HepG2 (cell line): ENCODE results near the gene PSMD12. TPM values are rescaled to one million over a fixed set of nuclear protein-coding genes. Genes with fewer than 3 reads are reported as not detected.
A peak's percentile ranks its signal among the peaks of the same experiment; 100 is the strongest.

Source experiments
- CBX2 ChIP-seq, 2 experiments: fragments of 200-600 bp in 1 of 2; sonication (generic); formaldehyde crosslinking in 1 of 2; IDR thresholded peaks; 2 replicates each; pipeline versions ENCODE4 v1.7.0 to v1.8.1; 2018 to 2022; ENCODE audit warnings: low read depth in 2 of 2, low read length in 1 of 2, mild to moderate bottlenecking in 1 of 2, missing genetic modification reagents in 1 of 2
- CCDC6 ChIP-seq: sonication (generic); formaldehyde crosslinking; IDR thresholded peaks from 2 replicates; pipeline ENCODE4 v1.8.1; 2022; ENCODE audit warnings: mild to moderate bottlenecking, missing genetic modification reagents, moderate library complexity
- CREB1 ChIP-seq, 2 experiments: fragments of 450-650 bp in 1 of 2; IDR thresholded peaks; 2 replicates each; pipeline ENCODE4 v1.6.1; 2016 to 2017; ENCODE audit warnings: control low read depth in 1 of 2, mild to moderate bottlenecking in 1 of 2, missing compliant biosample characterization in 1 of 2, missing genetic modification characterization in 1 of 2
- ELF3 ChIP-seq: IDR thresholded peaks from 2 replicates; pipeline ENCODE4 v1.6.1; 2016; ENCODE audit warnings: missing genetic modification reagents, missing compliant biosample characterization
- FOSL2 ChIP-seq: sonication (generic); formaldehyde crosslinking; IDR thresholded peaks from 2 replicates; pipeline ENCODE4 v1.4.0; 2020; ENCODE audit warnings: missing genetic modification reagents
- KDM4B ChIP-seq: sonication (generic); formaldehyde crosslinking; IDR thresholded peaks from 2 replicates; pipeline ENCODE4 v1.4.0; 2020; ENCODE audit warnings: missing genetic modification reagents
- KDM5B ChIP-seq: sonication (generic); formaldehyde crosslinking; IDR thresholded peaks from 2 replicates; pipeline ENCODE4 v1.4.0; 2020; ENCODE audit warnings: missing genetic modification reagents, mild to moderate bottlenecking, borderline replicate concordance
- KLF11 ChIP-seq: IDR thresholded peaks from 2 replicates; pipeline ENCODE4 v1.6.1; 2016; ENCODE audit warnings: missing compliant biosample characterization
- PITX1 ChIP-seq: sonication (generic); formaldehyde crosslinking; IDR thresholded peaks from 2 replicates; pipeline ENCODE4 v1.5.1; 2020; ENCODE audit warnings: mild to moderate bottlenecking, missing genetic modification reagents
- RXRA ChIP-seq: sonication (generic); formaldehyde crosslinking; IDR thresholded peaks from 2 replicates; pipeline ENCODE4 v1.5.1; 2020; ENCODE audit warnings: missing genetic modification reagents
- TBX3 ChIP-seq: fragments of 450-650 bp; IDR thresholded peaks from 2 replicates; pipeline ENCODE4 v1.6.1; 2017; ENCODE audit warnings: antibody characterized with exemption, mild to moderate bottlenecking, inconsistent platforms, borderline replicate concordance
- TCF7L2 ChIP-seq: IDR thresholded peaks from 2 replicates; pipeline ENCODE4 v1.6.1; 2011; ENCODE audit warnings: mild to moderate bottlenecking, low read depth, low read length, moderate library complexity
- ZMYM2 ChIP-seq: sonication (generic); formaldehyde crosslinking; IDR thresholded peaks from 2 replicates; pipeline ENCODE4 v1.8.0; 2022; ENCODE audit warnings: mild to moderate bottlenecking, missing genetic modification reagents
- ZNF101 ChIP-seq: sonication (generic); formaldehyde crosslinking; IDR thresholded peaks from 2 replicates; pipeline ENCODE4 v1.4.0; 2020; ENCODE audit warnings: mild to moderate bottlenecking, low read depth, missing genetic modification reagents, borderline replicate concordance
- ZNF121 ChIP-seq: sonication (generic); formaldehyde crosslinking; IDR thresholded peaks from 2 replicates; pipeline ENCODE4 v1.5.0; 2020; ENCODE audit warnings: mild to moderate bottlenecking, missing genetic modification reagents
- ZNF230 ChIP-seq: sonication (generic); formaldehyde crosslinking; IDR thresholded peaks from 2 replicates; pipeline ENCODE4 v1.4.0; 2020; ENCODE audit warnings: mild to moderate bottlenecking, missing genetic modification reagents
- ZNF317 ChIP-seq: sonication (generic); formaldehyde crosslinking; IDR thresholded peaks from 2 replicates; pipeline ENCODE4 v1.5.0; 2020; ENCODE audit warnings: mild to moderate bottlenecking, missing genetic modification reagents
- ZNF484 ChIP-seq: sonication (generic); formaldehyde crosslinking; IDR thresholded peaks from 2 replicates; pipeline ENCODE4 v1.5.1; 2020; ENCODE audit warnings: mild to moderate bottlenecking, low read depth, missing genetic modification reagents, borderline replicate concordance
- ZNF598 ChIP-seq: sonication (generic); formaldehyde crosslinking; IDR thresholded peaks from 2 replicates; pipeline ENCODE4 v1.5.1; 2020; ENCODE audit warnings: mild to moderate bottlenecking, missing genetic modification reagents, borderline replicate concordance
- ZNF746 ChIP-seq: sonication (generic); formaldehyde crosslinking; IDR thresholded peaks from 2 replicates; pipeline ENCODE4 v1.8.0; 2022; ENCODE audit warnings: mild to moderate bottlenecking, missing genetic modification reagents
- ZNF768 ChIP-seq: sonication (generic); formaldehyde crosslinking; IDR thresholded peaks from 2 replicates; pipeline ENCODE4 v1.4.0; 2020; ENCODE audit warnings: missing genetic modification reagents
- polyA plus RNA-seq, 8 experiments: library from polyadenylated mRNA; depleted of rRNA in 3 of 8; stranded (reverse) in 7 of 8; unstranded in 1 of 8; fragments of >200 nt; fragmentation: Illumina TruSeq in 4 of 8; extraction: Trizol in 4 of 8; gene quantifications; 2 replicates each; pipeline versions ENCODE4 v1.2.1 to v1.2.3, GENCODE V29; 2011 to 2016; ENCODE audit warnings: low read depth in 4 of 8, missing spikeins in 1 of 8, mixed read lengths in 1 of 8; ENCODE audit not compliant: insufficient read depth in 1 of 8
- total RNA-seq, 5 experiments: library from RNA; depleted of rRNA; stranded (reverse); fragments of >200 nt; fragmentation: Illumina TruSeq; extraction: Trizol; gene quantifications; 2 replicates each; pipeline ENCODE4 v1.2.3, GENCODE V29; 2016; ENCODE audit warnings: low read depth in 1 of 5
- TF ChIP-seq, protein P1 (sequence below): IDR thresholded peaks from 2 replicates; pipeline ENCODE4 v1.6.1; 2012; ENCODE audit warnings: inconsistent platforms
- TF ChIP-seq, protein P2 (sequence below): sonication (generic); formaldehyde crosslinking; IDR thresholded peaks from 2 replicates; pipeline ENCODE4 v1.8.0; 2022; ENCODE audit warnings: low read depth, missing genetic modification reagents
- TF ChIP-seq, protein P3 (sequence below): sonication (generic); formaldehyde crosslinking; IDR thresholded peaks from 2 replicates; pipeline ENCODE4 v1.4.0; 2020; ENCODE audit warnings: missing genetic modification reagents
- TF ChIP-seq, protein P4 (sequence below): sonication (generic); formaldehyde crosslinking; IDR thresholded peaks from 2 replicates; pipeline ENCODE4 v1.5.1; 2020; ENCODE audit warnings: missing genetic modification reagents, mild to moderate bottlenecking, borderline replicate concordance

The PSMD12 gene
- total and polyA plus RNA-seq, 2 of the 13 experiments (the other 11 are each of a cell fraction or from before 2014, with no cell fraction given), result 27.4 to 71.7 TPM

DNA sequence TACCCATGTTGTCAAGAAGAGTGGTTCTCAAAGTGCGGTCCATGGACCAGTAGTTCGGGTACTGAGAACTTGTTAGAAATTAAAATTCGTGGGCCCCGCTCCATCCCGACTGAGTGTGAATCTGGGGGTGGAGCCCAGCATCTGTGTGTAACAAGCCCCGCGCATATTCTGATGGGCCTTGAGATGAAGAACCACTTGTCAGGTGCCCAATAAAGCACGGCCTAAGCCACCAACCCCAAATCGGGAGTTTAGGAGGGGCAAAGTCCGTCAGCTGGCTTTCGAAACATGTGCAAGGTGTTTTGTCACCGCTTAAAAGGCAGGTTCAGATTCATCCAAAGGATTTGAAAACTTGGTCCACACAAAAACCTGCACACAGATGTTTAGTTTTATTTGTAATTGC is 29.5 kb downstream of the PSMD12 start (continued):
- TF ChIP-seq CCDC6 (CRISPR knock-in tag), result no peak
- TF ChIP-seq, protein P1, sequence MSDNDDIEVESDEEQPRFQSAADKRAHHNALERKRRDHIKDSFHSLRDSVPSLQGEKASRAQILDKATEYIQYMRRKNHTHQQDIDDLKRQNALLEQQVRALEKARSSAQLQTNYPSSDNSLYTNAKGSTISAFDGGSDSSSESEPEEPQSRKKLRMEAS, result 0 out of 2 replicates have a peak, but pooled peaks have one; percentile 35
- TF ChIP-seq, protein P2, sequence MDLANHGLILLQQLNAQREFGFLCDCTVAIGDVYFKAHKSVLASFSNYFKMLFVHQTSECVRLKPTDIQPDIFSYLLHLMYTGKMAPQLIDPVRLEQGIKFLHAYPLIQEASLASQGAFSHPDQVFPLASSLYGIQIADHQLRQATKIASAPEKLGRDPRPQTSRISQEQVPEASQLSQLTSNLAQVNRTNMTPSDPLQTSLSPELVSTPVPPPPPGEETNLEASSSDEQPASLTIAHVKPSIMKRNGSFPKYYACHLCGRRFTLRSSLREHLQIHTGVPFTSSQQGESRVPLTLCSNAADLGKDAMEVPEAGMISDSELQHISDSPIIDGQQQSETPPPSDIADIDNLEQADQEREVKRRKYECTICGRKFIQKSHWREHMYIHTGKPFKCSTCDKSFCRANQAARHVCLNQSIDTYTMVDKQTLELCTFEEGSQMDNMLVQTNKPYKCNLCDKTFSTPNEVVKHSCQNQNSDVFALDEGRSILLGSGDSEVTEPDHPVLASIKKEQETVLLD (CRISPR knock-in tag), result no peak
- TF ChIP-seq, protein P3, sequence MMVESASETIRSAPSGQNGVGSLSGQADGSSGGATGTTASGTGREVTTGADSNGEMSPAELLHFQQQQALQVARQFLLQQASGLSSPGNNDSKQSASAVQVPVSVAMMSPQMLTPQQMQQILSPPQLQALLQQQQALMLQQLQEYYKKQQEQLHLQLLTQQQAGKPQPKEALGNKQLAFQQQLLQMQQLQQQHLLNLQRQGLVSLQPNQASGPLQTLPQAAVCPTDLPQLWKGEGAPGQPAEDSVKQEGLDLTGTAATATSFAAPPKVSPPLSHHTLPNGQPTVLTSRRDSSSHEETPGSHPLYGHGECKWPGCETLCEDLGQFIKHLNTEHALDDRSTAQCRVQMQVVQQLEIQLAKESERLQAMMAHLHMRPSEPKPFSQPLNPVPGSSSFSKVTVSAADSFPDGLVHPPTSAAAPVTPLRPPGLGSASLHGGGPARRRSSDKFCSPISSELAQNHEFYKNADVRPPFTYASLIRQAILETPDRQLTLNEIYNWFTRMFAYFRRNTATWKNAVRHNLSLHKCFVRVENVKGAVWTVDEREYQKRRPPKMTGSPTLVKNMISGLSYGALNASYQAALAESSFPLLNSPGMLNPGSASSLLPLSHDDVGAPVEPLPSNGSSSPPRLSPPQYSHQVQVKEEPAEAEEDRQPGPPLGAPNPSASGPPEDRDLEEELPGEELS (CRISPR knock-in tag), result no peak
- TF ChIP-seq KLF11, result no peak
- 0 out of 2 replicates have a peak, but pooled peaks have one; percentile 18 for TF ChIP-seq FOSL2 (CRISPR knock-in tag)
- no peak for TF ChIP-seq ZNF746 (CRISPR knock-in tag)
- TF ChIP-seq KDM5B (CRISPR knock-in tag), result no peak
- no peak for TF ChIP-seq ZMYM2 (CRISPR knock-in tag)
- TF ChIP-seq ZNF230, result no peak
- no peak for TF ChIP-seq ZNF101 (CRISPR knock-in tag)
- no peak for TF ChIP-seq CBX2 (IDR thresholded peaks at IDR 0.05; ENCODE audit: low read depth, low read length)
- no peak for TF ChIP-seq CBX2 (CRISPR knock-in tag; IDR thresholded peaks at IDR 0.05; ENCODE audit: low read depth)
- TF ChIP-seq ZNF598, result no peak
- no peak for TF ChIP-seq KDM4B (CRISPR knock-in tag)
- no peak for TF ChIP-seq TCF7L2
- TF ChIP-seq ZNF121 (CRISPR knock-in tag), result no peak
- no peak for TF ChIP-seq ZNF768 (CRISPR knock-in tag)
- no peak for TF ChIP-seq ZNF484
- TF ChIP-seq CREB1 (IDR thresholded peaks at IDR 0.05), result no peak
- TF ChIP-seq CREB1 (CRISPR knock-in tag; IDR thresholded peaks at IDR 0.05), result no peak
- TF ChIP-seq ZNF317 (CRISPR knock-in tag), result no peak
- TF ChIP-seq, protein P4, sequence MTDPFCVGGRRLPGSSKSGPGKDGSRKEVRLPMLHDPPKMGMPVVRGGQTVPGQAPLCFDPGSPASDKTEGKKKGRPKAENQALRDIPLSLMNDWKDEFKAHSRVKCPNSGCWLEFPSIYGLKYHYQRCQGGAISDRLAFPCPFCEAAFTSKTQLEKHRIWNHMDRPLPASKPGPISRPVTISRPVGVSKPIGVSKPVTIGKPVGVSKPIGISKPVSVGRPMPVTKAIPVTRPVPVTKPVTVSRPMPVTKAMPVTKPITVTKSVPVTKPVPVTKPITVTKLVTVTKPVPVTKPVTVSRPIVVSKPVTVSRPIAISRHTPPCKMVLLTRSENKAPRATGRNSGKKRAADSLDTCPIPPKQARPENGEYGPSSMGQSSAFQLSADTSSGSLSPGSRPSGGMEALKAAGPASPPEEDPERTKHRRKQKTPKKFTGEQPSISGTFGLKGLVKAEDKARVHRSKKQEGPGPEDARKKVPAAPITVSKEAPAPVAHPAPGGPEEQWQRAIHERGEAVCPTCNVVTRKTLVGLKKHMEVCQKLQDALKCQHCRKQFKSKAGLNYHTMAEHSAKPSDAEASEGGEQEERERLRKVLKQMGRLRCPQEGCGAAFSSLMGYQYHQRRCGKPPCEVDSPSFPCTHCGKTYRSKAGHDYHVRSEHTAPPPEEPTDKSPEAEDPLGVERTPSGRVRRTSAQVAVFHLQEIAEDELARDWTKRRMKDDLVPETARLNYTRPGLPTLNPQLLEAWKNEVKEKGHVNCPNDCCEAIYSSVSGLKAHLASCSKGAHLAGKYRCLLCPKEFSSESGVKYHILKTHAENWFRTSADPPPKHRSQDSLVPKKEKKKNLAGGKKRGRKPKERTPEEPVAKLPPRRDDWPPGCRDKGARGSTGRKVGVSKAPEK (CRISPR knock-in tag), result 0 out of 2 replicates have a peak, but pooled peaks have one; percentile 36
- TF ChIP-seq ELF3, result no peak
- TF ChIP-seq RXRA (CRISPR knock-in tag), result no peak
- 0 out of 2 replicates have a peak, but pooled peaks have one; percentile 14 for TF ChIP-seq PITX1 (CRISPR knock-in tag)
- TF ChIP-seq TBX3, result no peak
